RKO (cell line): ENCODE data around the gene IL37.

Experiments used
- DNase-seq: peaks from one replicate; pipeline ENCODE4 v3.0.0-alpha.2; 2016; ENCODE audit warnings: low spot score

Gene IL37

GRCh38 chr2:112960230-112960825, 49.4 kb downstream of the IL37 start:
- DNase-seq: no peak

GRCh38 chr2:112962308-112963175, 51.6 kb downstream of the IL37 start:
- DNase-seq: no peak

GRCh38 chr2:112967023-112967422, 56.1 kb downstream of the IL37 start:
- DNase-seq: no peak
